ENCODE measurements around the gene NRAS.

NRAS gene

GRCh38 chr1:114725230-114725629 lies 8.7 kb upstream of the NRAS start:
- FAIRE-seq, result no peak

- no peak for FAIRE-seq
Measured at GRCh38 chr1:114723915-114724314, 7.3 kb upstream of the NRAS start.

GRCh38 chr1:114723457-114723856 lies 6.9 kb upstream of the NRAS start:
- no peak for FAIRE-seq

- FAIRE-seq, result no peak
Measured at GRCh38 chr1:114720492-114720891, 3.9 kb upstream of the NRAS start.

- FAIRE-seq, result no peak
Measured at GRCh38 chr1:114719424-114719787, 2.8 kb upstream of the NRAS start.

- no peak for FAIRE-seq
Measured at GRCh38 chr1:114718661-114719423, 2.3 kb upstream of the NRAS start.

GRCh38 chr1:114715952-114716303 lies 643 bp downstream of the NRAS start:
- no peak for FAIRE-seq

GRCh38 chr1:114712977-114713376 lies 3.6 kb downstream of the NRAS start:
- FAIRE-seq, result no peak

GRCh38 chr1:114710360-114710759 lies 6.2 kb downstream of the NRAS start:
- FAIRE-seq, result no peak

GRCh38 chr1:114707604-114708003 lies 9.0 kb downstream of the NRAS start:
- no peak for FAIRE-seq

- no peak for FAIRE-seq
Measured at GRCh38 chr1:114703242-114703641, 13.3 kb downstream of the NRAS start.

- no peak for FAIRE-seq
Measured at GRCh38 chr1:114702737-114703136, 13.8 kb downstream of the NRAS start.

- FAIRE-seq, result no peak
Measured at GRCh38 chr1:114701931-114702330, 14.6 kb downstream of the NRAS start.

GRCh38 chr1:114700036-114700600 lies 16.5 kb downstream of the NRAS start:
- FAIRE-seq, result no peak

GRCh38 chr1:114696810-114697209 lies 19.8 kb downstream of the NRAS start:
- FAIRE-seq, result no peak

GRCh38 chr1:114695430-114696058 lies 21.0 kb downstream of the NRAS start, which contains the start of gene AMPD1:
Gene AMPD1 (minus strand): TSS chr1:114695546. CDS start chr1:114695471, 75 bp downstream.
- FAIRE-seq, result no peak

GRCh38 chr1:114694540-114695310 lies 21.8 kb downstream of the NRAS start:
- no peak for FAIRE-seq

GRCh38 chr1:114692947-114693346 lies 23.6 kb downstream of the NRAS start:
- no peak for FAIRE-seq

- no peak for FAIRE-seq
Measured at GRCh38 chr1:114691061-114691460, 25.5 kb downstream of the NRAS start.

GRCh38 chr1:114690148-114690547 lies 26.4 kb downstream of the NRAS start:
- no peak for FAIRE-seq

GRCh38 chr1:114688526-114688925 lies 28.0 kb downstream of the NRAS start:
- FAIRE-seq, result no peak

- FAIRE-seq, result no peak
Measured at GRCh38 chr1:114685851-114686250, 30.7 kb downstream of the NRAS start.

GRCh38 chr1:114677691-114678090 lies 38.9 kb downstream of the NRAS start:
- FAIRE-seq, result no peak

GRCh38 chr1:114676115-114676514 lies 40.5 kb downstream of the NRAS start:
- FAIRE-seq, result no peak
